ENCODE results near the gene SLC6A19. TPM values are rescaled to one million over a fixed set of nuclear protein-coding genes. Genes with fewer than 3 reads are reported as not detected.

The SLC6A19 gene
- total and polyA plus RNA-seq, 4 donors, result 0.17 to 4.9 (median 0.91) TPM

- 91% methylated on average over 22 of the region's 22 CpGs for WGBS
- H3K4me3 ChIP-seq (ENCODE audit: low read depth in 1 of 3, low read length in 3 of 3), result no peak overlapping the region
- DNase-seq (ENCODE audit: low spot score), result no peak
- H3K9me3 ChIP-seq (ENCODE audit: control insufficient read depth in 4 of 4, low read length in 3 of 4), result no peaks in the 10 kb centered on the region
- no peak overlapping the region for H3K9ac ChIP-seq (ENCODE audit: low read depth in 1 of 2, low read length in 2 of 2)
- H3K36me3 ChIP-seq (ENCODE audit: control insufficient read depth in 4 of 4, insufficient read depth in 3 of 4, low read depth in 1 of 4, low read length in 3 of 4), result no peaks in the 10 kb centered on the region
- H3K4me1 ChIP-seq (ENCODE audit: control insufficient read depth in 4 of 4, insufficient read depth in 4 of 4, low read length in 3 of 4), result peaks cover 0 to 6% (median 2%) of the 10 kb centered on the region in 4 donors
- H3K27ac ChIP-seq (ENCODE audit: low read depth in 1 of 2, low read length in 2 of 2), result no peak overlapping the region
- H3K27me3 ChIP-seq (ENCODE audit: control insufficient read depth in 4 of 4, insufficient read depth in 4 of 4, low read length in 3 of 4), result no peaks in the 10 kb centered on the region
- TF ChIP-seq ATF3 (IDR thresholded peaks at IDR 0.05) (no peak), GABPA (IDR thresholded peaks at IDR 0.05 in 1 of 2, conservative IDR thresholded peaks at IDR 0.05 in 1 of 2) (no peak)
Measured at GRCh38 chr5:1172670-1173404, 28.6 kb upstream of the SLC6A19 start.

GRCh38 chr5:1173485-1174070 is 27.8 kb upstream of the SLC6A19 start:
- 95% methylated on average over 21 of the region's 21 CpGs for WGBS
- Histone ChIP-seq H3K27ac (ENCODE audit: low read depth in 1 of 2, low read length in 2 of 2) (no peak overlapping the region), H3K36me3 (ENCODE audit: control insufficient read depth in 4 of 4, insufficient read depth in 3 of 4, low read depth in 1 of 4, low read length in 3 of 4) (no peaks in the 10 kb centered on the region), H3K4me3 (ENCODE audit: low read depth in 1 of 3, low read length in 3 of 3) (no peak overlapping the region), H3K9me3 (ENCODE audit: control insufficient read depth in 4 of 4, low read length in 3 of 4) (no peaks in the 10 kb centered on the region), H3K27me3 (ENCODE audit: control insufficient read depth in 4 of 4, insufficient read depth in 4 of 4, low read length in 3 of 4) (no peaks in the 10 kb centered on the region), H3K4me1 (ENCODE audit: control insufficient read depth in 4 of 4, insufficient read depth in 4 of 4, low read length in 3 of 4) (no peaks in the 10 kb centered on the region), H3K9ac (ENCODE audit: low read depth in 1 of 2, low read length in 2 of 2) (no peak overlapping the region)
- no peak for DNase-seq (ENCODE audit: low spot score)
- no peak for TF ChIP-seq NR2F2 (IDR thresholded peaks at IDR 0.05)
- TF ChIP-seq FOXA2 (IDR thresholded peaks at IDR 0.05), result no peak
- TF ChIP-seq GABPA (IDR thresholded peaks at IDR 0.05 in 1 of 2, conservative IDR thresholded peaks at IDR 0.05 in 1 of 2), result no peak
- TF ChIP-seq EGR1 (IDR thresholded peaks at IDR 0.05; ENCODE audit: low read depth in 2 of 2), result no peak
- TF ChIP-seq FOXA1 (IDR thresholded peaks at IDR 0.05), result no peak
- no peak for TF ChIP-seq HNF4G (IDR thresholded peaks at IDR 0.05)

- peak; percentile 68 for DNase-seq (ENCODE audit: low spot score)
- WGBS, result 55% methylated on average over 27 of the region's 27 CpGs
- no peak overlapping the region for H3K9ac ChIP-seq (ENCODE audit: low read depth in 1 of 2, low read length in 2 of 2)
- H3K9me3 ChIP-seq (ENCODE audit: control insufficient read depth in 4 of 4, low read length in 3 of 4), result no peaks in the 10 kb centered on the region
- TF ChIP-seq REST (IDR thresholded peaks at IDR 0.05) (no peak), HNF4A (conservative IDR thresholded peaks at IDR 0.05) (no peak), EGR1 (IDR thresholded peaks at IDR 0.05; ENCODE audit: low read depth in 2 of 2) (no peak), TAF1 (conservative IDR thresholded peaks at IDR 0.05) (no peak), ATF3 (IDR thresholded peaks at IDR 0.05) (no peak), CTCF (IDR thresholded peaks at IDR 0.05; ENCODE audit: low read depth, low read length, missing input control) (peak; percentile 57), FOXA2 (IDR thresholded peaks at IDR 0.05) (peak; percentile 12), FOXA1 (IDR thresholded peaks at IDR 0.05) (no peak), HNF4G (IDR thresholded peaks at IDR 0.05) (no peak), JUND (IDR thresholded peaks at IDR 0.05) (peak in 1 of 2 donors; percentile 62), MAX (IDR thresholded peaks at IDR 0.05) (no peak), SP1 (IDR thresholded peaks at IDR 0.05) (no peak), RAD21 (IDR thresholded peaks at IDR 0.05) (peak; percentile 73 to 83)
- H3K36me3 ChIP-seq (ENCODE audit: control insufficient read depth in 4 of 4, insufficient read depth in 3 of 4, low read depth in 1 of 4, low read length in 3 of 4), result no peaks in the 10 kb centered on the region
- H3K4me3 ChIP-seq (ENCODE audit: low read depth in 1 of 3, low read length in 3 of 3), result no peak overlapping the region
- no peaks in the 10 kb centered on the region for H3K27me3 ChIP-seq (ENCODE audit: control insufficient read depth in 4 of 4, insufficient read depth in 4 of 4, low read length in 3 of 4)
- H3K27ac ChIP-seq (ENCODE audit: low read depth in 1 of 2, low read length in 2 of 2), result no peak overlapping the region
- H3K4me1 ChIP-seq (ENCODE audit: control insufficient read depth in 4 of 4, insufficient read depth in 4 of 4, low read length in 3 of 4), result no peaks in the 10 kb centered on the region
Measured at GRCh38 chr5:1174122-1174936, 27.1 kb upstream of the SLC6A19 start.
